ENCODE results near the gene QRICH2. TPM values are rescaled to one million over a fixed set of nuclear protein-coding genes. Genes with fewer than 3 reads are reported as not detected.

Gene QRICH2
- total and polyA plus RNA-seq, 9 of the 15 experiments (the other 6 are each of a cell fraction or from before 2014, with no cell fraction given), result 0.03 to 1.6 (median 0.81) TPM

- TF ChIP-seq FOXM1 (IDR thresholded peaks at IDR 0.05; ENCODE audit: low read depth) (no peak), FOXM1 (CRISPR knock-in tag; IDR thresholded peaks at IDR 0.05; ENCODE audit: low read depth) (no peak), GABPB2 (CRISPR knock-in tag; conservative IDR thresholded peaks at IDR 0.05) (no peak), ZBTB1 (CRISPR knock-in tag; IDR thresholded peaks at IDR 0.05; ENCODE audit: borderline replicate concordance, low read depth) (no peak), ZNF699 (CRISPR knock-in tag; IDR thresholded peaks at IDR 0.05; ENCODE audit: insufficient replicate concordance) (no peak), NFIX (CRISPR knock-in tag; IDR thresholded peaks at IDR 0.05; ENCODE audit: low read depth) (no peak), ILF3 (IDR thresholded peaks at IDR 0.05; ENCODE audit: borderline replicate concordance) (no peak), EGR1 (conservative IDR thresholded peaks at IDR 0.05) (peak; percentile 16; the same call in 1 of the 2 replicates), CHD1 (IDR thresholded peaks at IDR 0.05; ENCODE audit: low read length) (peak; percentile 40), ZNF224 (CRISPR knock-in tag; IDR thresholded peaks at IDR 0.05) (no peak), XRCC4 (IDR thresholded peaks at IDR 0.05; ENCODE audit: extremely low read depth, insufficient read depth, insufficient read length) (no peak), NELFE (IDR thresholded peaks at IDR 0.05; ENCODE audit: insufficient read depth, insufficient read length) (no peak), CBFA2T2 (conservative IDR thresholded peaks at IDR 0.05) (no peak), CTCF (IDR thresholded peaks at IDR 0.05 in 2 of 3, conservative IDR thresholded peaks at IDR 0.05 in 1 of 3; ENCODE audit: insufficient read depth in 2 of 3, low read depth in 1 of 3, low read length in 3 of 3) (no peak), ZFX (CRISPR knock-in tag; IDR thresholded peaks at IDR 0.05) (peak; percentile 68; the same call in 1 of the 2 replicates), FOXP1 (CRISPR knock-in tag; IDR thresholded peaks at IDR 0.05) (0 out of 2 replicates have a peak, but pooled peaks have one; percentile 7), ATF6 (CRISPR knock-in tag; IDR thresholded peaks at IDR 0.05) (peak; percentile 8; the same call in 1 of the 2 replicates), TARDBP (IDR thresholded peaks at IDR 0.05) (no peak), SMAD2 (IDR thresholded peaks at IDR 0.05; ENCODE audit: low read depth, low read length) (no peak), TSHZ1 (CRISPR knock-in tag; IDR thresholded peaks at IDR 0.05) (no peak), NCOA2 (IDR thresholded peaks at IDR 0.05; ENCODE audit: partially characterized antibody in 2 of 2) (no peak), ZFP30 (CRISPR knock-in tag; IDR thresholded peaks at IDR 0.05; ENCODE audit: borderline replicate concordance) (no peak)
Observed at GRCh38 chr17:76353004-76353598, 45.0 kb upstream of the QRICH2 start (continued).

Measured in K562 (cell line).